GM23248 (cell line): ENCODE measurements around the gene CLPTM1L. TPM values are rescaled to one million over a fixed set of nuclear protein-coding genes. Genes with fewer than 3 reads are reported as not detected.
"Not testable (repeated sequence)": the region's sequence is repeated elsewhere in the genome, so short reads cannot be mapped to it uniquely, and the experiment has no call there.

ENCODE experiments used
- DNase-seq: peaks from one replicate; pipeline ENCODE4 v3.0.0-alpha.2; 2015
- H2AFZ ChIP-seq: fragments of 200-600 bp; sonication (generic); 2 replicates; pipeline ENCODE4 v1.6.1; 2016; ENCODE audit warnings: antibody characterized with exemption
- H3F3A ChIP-seq: fragments of 200-600 bp; sonication (generic); 2 replicates; pipeline ENCODE4 v1.6.1; 2016; ENCODE audit warnings: mild to moderate bottlenecking, antibody characterized with exemption, mixed run types; ENCODE audit not compliant: insufficient read depth
- H3K27ac ChIP-seq: fragments of 200-600 bp; sonication (generic); 2 replicates; pipeline ENCODE4 v1.5.1; 2016; ENCODE audit warnings: mild to moderate bottlenecking
- H3K27me3 ChIP-seq: fragments of 200-600 bp; sonication (generic); replicated peaks from 2 replicates; pipeline ENCODE4 v1.6.1; 2016; ENCODE audit warnings: mild to moderate bottlenecking; ENCODE audit not compliant: insufficient read depth
- H3K36me3 ChIP-seq: fragments of 200-600 bp; sonication (generic); 2 replicates; pipeline ENCODE4 v1.6.1; 2016; ENCODE audit warnings: low read depth, mild to moderate bottlenecking
- H3K4me1 ChIP-seq: fragments of 200-600 bp; sonication (generic); 2 replicates; pipeline ENCODE4 v1.6.1; 2016; ENCODE audit warnings: mild to moderate bottlenecking; ENCODE audit not compliant: insufficient read depth
- H3K4me2 ChIP-seq: fragments of 200-600 bp; sonication (generic); one replicate; pipeline ENCODE4 v1.6.1; 2016; ENCODE audit warnings: mild to moderate bottlenecking; ENCODE audit not compliant: unreplicated experiment
- H3K4me3 ChIP-seq: fragments of 200-600 bp; sonication (generic); 2 replicates; pipeline ENCODE4 v1.5.1; 2016; ENCODE audit warnings: mild to moderate bottlenecking
- H3K79me2 ChIP-seq: fragments of 200-600 bp; sonication (generic); 2 replicates; pipeline ENCODE4 v1.6.1; 2016; ENCODE audit warnings: mild to moderate bottlenecking; ENCODE audit not compliant: insufficient read depth
- H3K9ac ChIP-seq: fragments of 200-600 bp; sonication (generic); 2 replicates; pipeline ENCODE4 v1.6.1; 2016; ENCODE audit warnings: mild to moderate bottlenecking
- H3K9me2 ChIP-seq: fragments of 200-600 bp; sonication (generic); 2 replicates; pipeline ENCODE4 v1.6.1; 2016; ENCODE audit warnings: mixed run types, mild to moderate bottlenecking, moderate library complexity; ENCODE audit not compliant: insufficient read depth
- H3K9me3 ChIP-seq: fragments of 200-600 bp; sonication (generic); one replicate; pipeline ENCODE4 v1.6.1; 2017; ENCODE audit warnings: low read depth
- H4K20me1 ChIP-seq: fragments of 200-600 bp; sonication (generic); 2 replicates; pipeline ENCODE4 v1.6.0; 2016; ENCODE audit not compliant: insufficient read depth
- EZH2 ChIP-seq: fragments of 200-600 bp; sonication (generic); IDR thresholded peaks from 2 replicates; pipeline ENCODE4 v1.6.1; 2018; ENCODE audit warnings: antibody characterized with exemption, mild to moderate bottlenecking; ENCODE audit not compliant: insufficient read depth, poor library complexity, severe bottlenecking
- EZH2phosphoT487 ChIP-seq: fragments of 200-600 bp; sonication (generic); IDR thresholded peaks from 2 replicates; pipeline ENCODE4 v1.6.1; 2018; ENCODE audit warnings: antibody characterized with exemption, moderate library complexity, mild to moderate bottlenecking, low read depth; ENCODE audit not compliant: insufficient read depth
- WGBS, 2 experiments: methylation state at CpG; one replicate each; pipeline ENCODE4 v1.1.6; 2015 to 2017; ENCODE audit warnings: low lambda C conversion rate in 2 of 2, low coverage in 1 of 2; ENCODE audit errors: missing lambda C conversion rate in 2 of 2; 5-methylcytosine and 5-hydroxymethylcytosine counted together
- in situ Hi-C: fragments of 300-500 bp; cut with MboI; formaldehyde crosslinking; loops from 2 replicates; pipeline ENCODE4 v1.15.0; 2020
- polyA plus RNA-seq: library from polyadenylated mRNA; unstranded; fragments of >200 nt; fragmentation: Nextera tagmentation; extraction: Ambion mirVana; gene quantifications from 2 replicates; pipeline ENCODE4 v1.2.1, GENCODE V29; 2016
- total RNA-seq: library from RNA; depleted of rRNA; stranded (reverse); fragments of >200 nt; shearing (Covaris generic); gene quantifications from 2 replicates; pipeline ENCODE4 v1.2.3, GENCODE V29; 2014

CLPTM1L gene
- total and polyA plus RNA-seq, 2 experiments from 2014 or later = 25.6 to 135 TPM

DNA sequence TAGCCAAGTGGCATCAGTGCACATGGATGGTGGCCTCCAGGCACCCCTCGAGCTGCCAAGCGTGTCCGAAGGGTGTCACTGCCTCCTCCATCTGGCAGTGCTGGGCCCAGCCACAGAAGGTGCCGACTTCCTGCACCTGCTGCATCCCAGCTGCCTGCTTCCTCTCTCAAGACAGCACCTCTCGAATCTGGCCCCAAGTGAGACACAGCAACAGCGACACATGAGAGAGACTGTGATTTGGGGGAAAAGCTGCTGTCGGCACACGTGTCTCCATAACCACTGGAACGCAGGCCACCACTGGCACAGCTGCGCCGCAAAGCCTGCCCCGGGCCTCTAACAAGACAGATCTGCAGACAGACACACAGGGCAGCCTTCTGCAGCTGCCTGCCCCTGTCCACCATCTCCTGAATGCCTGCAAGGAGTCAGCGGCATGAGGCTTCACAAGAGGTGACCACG, 8.8 kb downstream of the CLPTM1L start:
- H3K36me3 ChIP-seq = peaks cover 14% of the 10 kb centered on the region; the same call in 1 of the 2 replicates
- 96% methylated on average over 13 to 14 of the region's 14 CpGs for WGBS, 2 experiments
- DNase-seq = no peak

DNA sequence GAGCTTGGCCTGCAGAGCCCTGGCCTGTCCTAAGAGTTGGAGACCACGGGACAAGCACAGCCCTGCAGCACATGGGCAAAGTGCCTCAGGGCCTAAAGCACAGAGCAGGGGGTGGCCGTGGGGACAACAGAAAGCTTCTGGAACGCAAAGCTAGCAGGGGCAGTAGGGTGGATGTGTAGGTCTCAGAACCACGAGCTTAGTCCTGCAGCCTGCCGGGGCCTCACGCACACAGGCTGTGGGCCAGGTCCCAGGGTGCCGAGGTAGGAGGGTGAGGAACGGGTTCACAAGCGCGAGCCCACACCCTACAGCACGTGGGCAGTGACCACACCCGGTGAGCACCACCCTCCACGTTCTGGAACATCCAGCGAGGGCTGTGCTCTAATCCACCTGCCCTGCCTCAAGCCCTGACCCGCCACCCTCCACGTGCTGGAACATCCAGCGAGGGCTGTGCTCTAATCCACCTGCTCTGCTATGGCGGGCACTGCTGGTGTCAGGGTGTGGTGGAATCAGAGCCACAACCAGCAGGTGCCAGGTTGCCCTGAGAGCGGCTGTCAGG, 9.3 kb downstream of the CLPTM1L start:
- Histone ChIP-seq H3K4me1 (no peaks in the 10 kb centered on the region), H3K9ac (no peak overlapping the region), H3K27ac (no peak overlapping the region), H3K4me2 (no peak overlapping the region), H3K36me3 (peaks cover 13% of the 10 kb centered on the region; the same call in 1 of the 2 replicates), H3F3A (peaks cover 8% of the 10 kb centered on the region; the same call in 1 of the 2 replicates), H3K4me3 (no peak overlapping the region), H2AFZ (no peak overlapping the region), H3K79me2 (0 out of 2 replicates have a peak, but pooled peaks cover 11% of the 10 kb centered on the region), H3K9me2 (no peaks in the 10 kb centered on the region), H3K9me3 (no peaks in the 10 kb centered on the region), H4K20me1 (no peaks in the 10 kb centered on the region), H3K27me3 (no peaks in the 10 kb centered on the region)
- WGBS, 2 experiments = 87 to 91% methylated on average over 18 of the region's 19 CpGs
- TF ChIP-seq EZH2 (no peak), EZH2phosphoT487 (no peak)
- DNase-seq = no peak
- in situ Hi-C loops = no loop called here

More for the DNA sequence above, 8.8 kb downstream of the CLPTM1L start:
- Histone ChIP-seq H3K9ac (no peak overlapping the region), H3K27ac (no peak overlapping the region), H3K9me3 (no peaks in the 10 kb centered on the region), H3K4me1 (no peaks in the 10 kb centered on the region), H4K20me1 (no peaks in the 10 kb centered on the region), H3K27me3 (no peaks in the 10 kb centered on the region), H3F3A (0 out of 2 replicates have a peak, but pooled peaks cover 6% of the 10 kb centered on the region), H2AFZ (no peak overlapping the region), H3K9me2 (no peaks in the 10 kb centered on the region), H3K4me2 (no peak overlapping the region), H3K79me2 (0 out of 2 replicates have a peak, but pooled peaks cover 11% of the 10 kb centered on the region), H3K4me3 (no peak overlapping the region)
- in situ Hi-C loops = no loop called here
- TF ChIP-seq EZH2phosphoT487 (no peak), EZH2 (no peak)

DNA sequence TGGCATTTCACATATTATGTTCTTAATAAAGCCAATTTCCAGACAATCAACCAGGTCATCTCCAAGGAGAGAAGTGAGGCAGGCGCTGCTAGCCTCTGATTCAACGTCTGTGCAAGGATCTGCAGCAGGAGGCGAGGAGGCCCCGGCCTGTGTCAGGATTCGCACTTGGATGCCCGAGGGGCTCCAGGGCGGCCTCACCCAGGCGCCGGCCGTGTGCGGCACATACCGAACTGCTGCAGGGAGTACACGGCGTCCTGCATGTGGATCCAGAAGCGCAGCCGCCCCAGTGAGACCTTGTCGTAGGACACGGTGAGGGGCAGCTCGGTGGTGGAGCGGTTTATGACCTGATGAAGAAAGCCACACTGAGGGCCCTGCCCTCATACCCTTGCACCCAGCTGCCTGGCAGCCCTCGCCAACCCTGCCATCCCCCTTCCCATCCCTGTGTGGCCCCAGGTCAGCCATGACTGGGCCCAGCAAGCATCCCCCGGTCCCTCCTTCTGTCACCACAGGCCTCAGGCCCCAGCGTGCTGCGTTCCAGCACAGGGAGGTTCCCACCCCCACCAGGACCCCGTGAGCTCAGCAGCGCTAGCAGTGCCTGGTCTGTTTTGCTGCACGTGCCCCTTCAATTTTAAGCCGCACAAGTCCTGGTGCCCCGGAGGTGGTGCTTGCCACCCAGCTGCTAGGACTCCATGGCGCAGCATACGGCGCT, 9.9 kb downstream of the CLPTM1L start:
- TF ChIP-seq EZH2 (no peak), EZH2phosphoT487 (no peak)
- H3K27me3 ChIP-seq = no peaks in the 10 kb centered on the region
- H4K20me1 ChIP-seq = no peaks in the 10 kb centered on the region
- no peaks in the 10 kb centered on the region for H3K9me2 ChIP-seq
- no peak overlapping the region for H3K9ac ChIP-seq
- no peak overlapping the region for H2AFZ ChIP-seq
- peaks cover 15% of the 10 kb centered on the region; the same call in 1 of the 2 replicates for H3F3A ChIP-seq
- H3K4me1 ChIP-seq = no peaks in the 10 kb centered on the region
- H3K27ac ChIP-seq = no peak overlapping the region
- no peak for DNase-seq
- H3K4me3 ChIP-seq = no peak overlapping the region
- no peaks in the 10 kb centered on the region for H3K9me3 ChIP-seq
- WGBS, 2 experiments = 96 to 97% methylated on average over 32 of the region's 32 CpGs
- H3K36me3 ChIP-seq = peaks cover 13% of the 10 kb centered on the region; the same call in 1 of the 2 replicates
- no peak overlapping the region for H3K4me2 ChIP-seq
- 0 out of 2 replicates have a peak, but pooled peaks cover 11% of the 10 kb centered on the region for H3K79me2 ChIP-seq
- in situ Hi-C loops = no loop called here

DNA sequence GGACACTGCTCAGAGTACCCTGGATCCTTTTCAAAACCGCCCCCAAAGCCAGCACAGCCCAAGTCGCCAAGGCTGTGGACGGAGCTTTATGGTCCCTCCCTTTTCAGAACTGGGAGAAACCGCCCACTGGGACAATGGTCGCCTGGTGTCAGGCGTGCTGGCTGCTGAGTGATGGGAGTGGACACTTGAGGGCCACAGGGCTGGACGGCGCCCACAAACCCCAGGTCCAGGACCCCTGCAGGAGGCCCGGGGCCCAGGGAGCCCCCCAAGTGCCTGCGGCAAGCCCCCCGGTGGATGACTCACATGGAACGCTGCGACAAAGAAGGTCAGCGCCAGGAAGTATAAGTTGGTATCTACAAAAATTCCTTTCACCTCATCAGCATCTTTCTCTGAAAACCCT, 10.9 kb downstream of the CLPTM1L start:
- in situ Hi-C loops = no loop called here
- Histone ChIP-seq H3K36me3 (peaks cover 13% of the 10 kb centered on the region; the same call in 1 of the 2 replicates), H3K4me3 (no peak overlapping the region)

DNA sequence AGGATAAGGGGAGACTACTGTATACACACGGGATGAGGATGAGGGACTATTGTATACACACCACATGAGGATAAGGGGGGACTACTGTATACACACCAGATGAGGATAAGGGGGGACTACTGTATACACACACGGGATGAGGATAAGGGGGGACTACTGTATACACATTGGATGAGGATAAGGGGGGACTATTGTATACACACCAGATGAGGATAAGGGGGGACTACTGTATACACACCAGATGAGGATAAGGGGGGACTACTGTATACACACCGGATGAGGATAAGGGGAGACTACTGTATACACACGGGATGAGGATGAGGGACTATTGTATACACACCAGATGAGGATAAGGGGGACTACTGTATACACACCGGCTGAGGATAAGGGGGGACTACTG, 11.6 kb downstream of the CLPTM1L start:
- WGBS, 2 experiments = 85 to 89% methylated on average over 5 of the region's 5 CpGs
- H2AFZ ChIP-seq, H3K4me1 ChIP-seq, H3K27ac ChIP-seq, H3K9me3 ChIP-seq, H3K9ac ChIP-seq, in situ Hi-C loops, H3K4me3 ChIP-seq, DNase-seq, H3K4me2 ChIP-seq, H3K9me2 ChIP-seq, H4K20me1 ChIP-seq, H3K27me3 ChIP-seq: not testable (repeated sequence)
- Histone ChIP-seq H3K79me2 (0 out of 2 replicates have a peak, but pooled peaks cover 11% of the 10 kb centered on the region), H3K36me3 (peaks cover 13% of the 10 kb centered on the region; the same call in 1 of the 2 replicates), H3F3A (peaks cover 25% of the 10 kb centered on the region)

More for the DNA sequence above, 10.9 kb downstream of the CLPTM1L start:
- DNase-seq = no peak
- 0 out of 2 replicates have a peak, but pooled peaks cover 11% of the 10 kb centered on the region for H3K79me2 ChIP-seq
- WGBS, 2 experiments = 97 to 99% methylated on average over 11 to 14 of the region's 14 CpGs
- H3K27ac ChIP-seq = no peak overlapping the region
- no peaks in the 10 kb centered on the region for H4K20me1 ChIP-seq
- H3K9me2 ChIP-seq = no peaks in the 10 kb centered on the region
- no peaks in the 10 kb centered on the region for H3K9me3 ChIP-seq
- H3K27me3 ChIP-seq = no peaks in the 10 kb centered on the region
- H3K4me2 ChIP-seq = no peak overlapping the region
- peaks cover 18% of the 10 kb centered on the region for H3F3A ChIP-seq
- no peak overlapping the region for H2AFZ ChIP-seq
- H3K4me1 ChIP-seq = no peaks in the 10 kb centered on the region
- H3K9ac ChIP-seq = no peak overlapping the region
- TF ChIP-seq EZH2 = no peak
- TF ChIP-seq EZH2phosphoT487 = no peak
